Bronchus fibroblast of lung (primary cell): ENCODE measurements around the gene GRID1. TPM values are rescaled to one million over a fixed set of nuclear protein-coding genes. Genes with fewer than 3 reads are reported as not detected.

Source experiments
- total RNA-seq: library from RNA; depleted of rRNA; stranded (reverse); fragments of >200 nt; gene quantifications from 2 replicates; pipeline ENCODE4 v1.2.3, GENCODE V29; 2015

GRID1 gene
- not detected in 2 replicates for total RNA-seq

DNA sequence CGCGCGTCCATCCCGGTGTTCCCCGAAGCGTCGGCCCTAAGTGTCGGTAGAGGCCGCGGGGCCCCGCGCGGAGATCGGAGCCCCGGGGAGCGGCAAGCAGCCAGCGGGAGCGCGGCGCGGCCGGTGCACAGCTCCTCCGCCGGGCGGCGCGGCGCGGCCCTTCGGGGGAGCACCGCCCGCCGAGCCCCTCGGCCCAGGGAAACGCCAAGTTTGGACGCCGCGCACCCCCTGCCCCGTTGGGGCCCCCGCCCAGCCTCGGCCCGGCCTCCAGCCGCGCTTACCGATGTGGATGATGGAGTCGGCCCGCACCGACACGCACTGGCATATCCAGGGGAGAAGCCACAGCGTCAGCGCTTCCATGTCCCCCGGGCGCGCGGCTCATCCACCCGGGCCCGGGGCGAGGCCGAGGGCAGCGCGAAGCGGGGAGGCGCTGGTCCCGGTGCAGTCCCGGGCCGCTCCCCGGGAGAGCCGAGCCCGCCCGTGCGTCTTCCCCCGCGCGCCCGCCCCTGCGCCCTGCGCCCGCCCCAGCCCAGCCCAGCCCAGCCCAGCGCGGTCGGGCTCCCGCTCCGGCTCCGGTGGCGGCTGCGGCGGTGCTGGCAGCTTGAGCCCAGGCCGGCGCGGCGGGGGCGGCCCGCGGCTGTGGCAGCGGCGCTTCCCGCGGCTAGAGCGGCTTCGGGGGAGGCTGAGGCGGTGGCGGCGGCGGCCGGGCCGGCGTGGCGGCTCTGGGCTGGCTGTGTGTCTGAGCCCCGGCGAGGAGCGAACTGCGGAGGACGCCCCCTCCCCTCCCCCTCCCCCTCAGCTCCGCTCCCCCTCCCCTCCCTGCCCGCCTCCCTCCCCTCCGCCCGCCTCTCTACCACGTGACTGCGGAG, at the start of gene GRID1:
TSS of gene GRID1 (minus strand) at position 763 of the 869 bp plus-strand sequence.

Other genes starting within 250 kb of the GRID1 start
- 15.5 and 19.2 TPM in 2 replicates for gene WAPL, start 155.0 kb upstream of the GRID1 start, total RNA-seq